NCI-H187 treated with DMSO at 0.1 percent for 48 hours (cell line): ENCODE results near the gene POU2F1.

Source experiments
- DNase-seq: peaks from one replicate; lab custom pipeline; 2025; lab: John Stamatoyannopoulos, UW

Gene POU2F1

DNA sequence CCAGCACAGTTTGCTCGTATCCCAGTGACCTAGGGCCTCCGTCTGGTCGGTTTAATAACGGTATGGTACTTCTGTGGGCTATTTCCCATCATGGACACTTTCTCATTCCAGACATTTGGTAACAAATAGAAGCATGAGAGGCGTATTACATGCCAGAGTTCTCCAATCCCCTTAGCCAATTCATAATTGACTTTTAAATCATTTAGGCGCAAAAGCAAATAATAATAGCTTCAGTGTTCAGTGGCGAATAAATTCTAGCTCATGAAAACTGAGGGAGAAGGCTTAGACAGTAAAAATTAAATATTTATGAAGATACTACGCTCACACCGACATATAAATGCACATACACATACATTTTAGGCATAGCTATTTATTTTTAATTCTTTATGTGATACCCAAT lies 247.1 kb downstream of the POU2F1 start:
- DNase-seq: no peak

DNA sequence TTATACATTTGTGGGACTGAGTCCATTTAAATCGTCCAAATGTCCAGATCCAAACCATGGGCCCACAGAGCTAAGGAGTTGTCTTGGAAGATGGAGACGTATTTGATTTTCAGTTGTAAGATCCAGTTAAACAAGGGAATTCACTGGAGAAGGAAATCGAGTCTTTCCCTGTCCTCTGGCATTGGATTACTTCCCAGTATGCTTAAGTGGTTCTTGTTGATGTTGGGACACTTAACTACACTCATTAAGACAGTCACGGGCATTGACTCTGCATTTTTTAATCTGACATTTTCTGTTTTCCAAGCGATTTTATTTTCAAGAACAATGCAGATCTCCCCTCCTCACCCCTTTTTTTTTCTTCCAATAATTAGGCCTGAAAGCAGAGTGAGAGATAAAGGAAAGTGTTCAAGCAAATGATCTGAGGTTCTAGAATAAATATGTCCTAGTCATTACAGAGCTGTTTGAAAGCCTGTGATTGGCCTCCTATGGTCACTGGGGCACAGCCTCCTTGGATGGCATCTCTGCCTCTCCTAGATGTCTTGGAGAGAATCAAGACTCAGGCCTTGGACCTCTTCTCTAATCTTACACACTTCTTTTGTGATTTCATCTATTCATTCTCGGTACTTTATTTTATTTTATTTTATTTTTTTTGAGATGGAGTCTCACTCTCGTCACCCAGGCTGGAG lies 248.7 kb downstream of the POU2F1 start:
- no peak for DNase-seq

DNA sequence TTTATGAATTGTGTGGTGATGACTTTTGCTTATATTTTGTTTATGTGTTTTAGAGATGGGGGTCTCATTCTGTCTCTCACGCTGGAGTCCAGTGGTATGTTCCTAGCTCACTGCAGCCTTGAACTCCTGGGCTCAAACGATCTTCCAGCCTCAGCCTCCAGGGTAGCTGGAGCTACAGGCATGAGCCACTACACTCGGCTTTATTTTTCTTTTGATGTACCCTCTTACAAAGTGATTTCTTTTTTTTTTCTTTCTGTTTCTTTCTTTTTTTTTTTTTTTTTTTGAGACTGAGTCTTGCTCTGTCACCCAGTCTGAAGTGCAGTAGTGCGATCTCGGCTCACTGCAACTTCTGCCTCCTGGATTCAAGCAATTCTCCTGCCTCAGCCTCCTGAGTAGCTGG lies 250.9 kb downstream of the POU2F1 start:
- DNase-seq: no peak

GRCh38 chr1:167472752-167473521 lies 252.3 kb downstream of the POU2F1 start:
- no peak for DNase-seq

- no peak for DNase-seq
Measured at GRCh38 chr1:167473761-167474160, 253.1 kb downstream of the POU2F1 start.

- no peak for DNase-seq
Measured at GRCh38 chr1:167474191-167474641, 253.5 kb downstream of the POU2F1 start.

- DNase-seq: no peak
Measured at GRCh38 chr1:167476061-167476460, 255.4 kb downstream of the POU2F1 start.
